ENCODE data around the gene COL5A1.

- TF ChIP-seq CTCF (IDR thresholded peaks at IDR 0.05 in 4 of 5, conservative IDR thresholded peaks at IDR 0.05 in 1 of 5) (no peak), POLR2A (IDR thresholded peaks at IDR 0.05) (no peak)
These were observed 251.3 kb downstream of the COL5A1 start for GRCh38 chr9:134892820-134893420.
